Activated CD8-positive, alpha-beta memory T cell treated with anti-CD3 and anti-CD28 coated beads, Interleukin-2, amount 50 U/mL, for 4 hours (primary cell): Measurements from ENCODE around the gene CMIP.

ENCODE experiments used
- DNase-seq: peaks from one replicate; pipeline ENCODE4 v3.0.0-alpha.2; 2020

The CMIP gene

GRCh38 chr16:81482329-81483063, 37.9 kb downstream of the CMIP start:
- DNase-seq, result no peak

- DNase-seq, result no peak
These were observed 38.7 kb downstream of the CMIP start for GRCh38 chr16:81483064-81483969.

GRCh38 chr16:81483970-81484595, 39.5 kb downstream of the CMIP start:
- no peak for DNase-seq

- DNase-seq, result no peak
These were observed 40.5 kb downstream of the CMIP start for GRCh38 chr16:81484908-81485624.

- no peak for DNase-seq
These were observed 41.4 kb downstream of the CMIP start for GRCh38 chr16:81485824-81486539.

- DNase-seq, result no peak
These were observed 42.0 kb downstream of the CMIP start for GRCh38 chr16:81486540-81487061.

GRCh38 chr16:81487301-81487720, 42.7 kb downstream of the CMIP start:
- no peak for DNase-seq

GRCh38 chr16:81488687-81489411, 44.2 kb downstream of the CMIP start:
- no peak for DNase-seq

GRCh38 chr16:81489547-81490267, 45.1 kb downstream of the CMIP start:
- no peak for DNase-seq

- DNase-seq, result no peak
These were observed 47.1 kb downstream of the CMIP start for GRCh38 chr16:81491541-81492188.

GRCh38 chr16:81492311-81492761, 47.7 kb downstream of the CMIP start:
- no peak for DNase-seq

GRCh38 chr16:81492965-81493754, 48.6 kb downstream of the CMIP start:
- DNase-seq, result no peak

GRCh38 chr16:81493755-81494433, 49.3 kb downstream of the CMIP start:
- DNase-seq, result peak; percentile 52

- DNase-seq, result no peak
These were observed 49.8 kb downstream of the CMIP start for GRCh38 chr16:81494434-81494806.

- DNase-seq, result no peak
These were observed 50.3 kb downstream of the CMIP start for GRCh38 chr16:81494888-81495287.

- no peak for DNase-seq
These were observed 51.0 kb downstream of the CMIP start for GRCh38 chr16:81495321-81496234.

GRCh38 chr16:81496321-81496720, 51.7 kb downstream of the CMIP start:
- DNase-seq, result no peak
